ENCODE measurements around the gene PCGF6. TPM values are rescaled to one million over a fixed set of nuclear protein-coding genes. Genes with fewer than 3 reads are reported as not detected.

The PCGF6 gene
- total and polyA plus RNA-seq, 10 donors: 6.0 to 11.3 (median 8.6) TPM

DNA sequence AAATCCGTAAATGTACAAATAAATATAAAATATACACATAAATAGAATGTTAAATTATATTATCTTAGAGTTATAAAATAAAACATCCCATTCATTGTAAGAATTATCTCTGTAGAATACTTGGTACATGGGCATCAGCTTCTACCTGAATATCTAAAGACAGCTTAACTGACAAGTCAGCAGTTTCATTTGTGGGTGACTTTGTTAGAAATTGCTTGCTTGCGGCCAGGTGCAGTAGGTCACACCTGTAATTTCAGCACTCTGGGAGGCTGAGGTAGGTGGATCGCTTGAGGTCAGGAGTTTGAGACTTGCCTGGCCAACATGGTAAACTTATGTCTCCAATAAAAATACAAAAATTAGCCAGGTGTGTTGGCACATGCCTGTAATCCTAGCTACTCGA is 14.6 kb downstream of the PCGF6 start:
- H3K27ac ChIP-seq: no peak overlapping the region
- H3K9me3 ChIP-seq: no peaks in the 10 kb centered on the region
- WGBS, 5 donors: 93 to 99% (median 95%) methylated on average over 4 of the region's 4 CpGs
- no peaks in the 10 kb centered on the region for H3K27me3 ChIP-seq (replicated peaks in 1 of 7)
- peaks cover 0 to 4% (median 0%) of the 10 kb centered on the region in 6 donors for H3K4me1 ChIP-seq
- no peak overlapping the region for H3K4me3 ChIP-seq
- H3K36me3 ChIP-seq: peaks cover 0 to 84% (median 39%) of the 10 kb centered on the region in 6 donors
- DNase-seq: no peak
- TF ChIP-seq POLR2AphosphoS5 (IDR thresholded peaks at IDR 0.05): no peak
- TF ChIP-seq, protein P1, sequence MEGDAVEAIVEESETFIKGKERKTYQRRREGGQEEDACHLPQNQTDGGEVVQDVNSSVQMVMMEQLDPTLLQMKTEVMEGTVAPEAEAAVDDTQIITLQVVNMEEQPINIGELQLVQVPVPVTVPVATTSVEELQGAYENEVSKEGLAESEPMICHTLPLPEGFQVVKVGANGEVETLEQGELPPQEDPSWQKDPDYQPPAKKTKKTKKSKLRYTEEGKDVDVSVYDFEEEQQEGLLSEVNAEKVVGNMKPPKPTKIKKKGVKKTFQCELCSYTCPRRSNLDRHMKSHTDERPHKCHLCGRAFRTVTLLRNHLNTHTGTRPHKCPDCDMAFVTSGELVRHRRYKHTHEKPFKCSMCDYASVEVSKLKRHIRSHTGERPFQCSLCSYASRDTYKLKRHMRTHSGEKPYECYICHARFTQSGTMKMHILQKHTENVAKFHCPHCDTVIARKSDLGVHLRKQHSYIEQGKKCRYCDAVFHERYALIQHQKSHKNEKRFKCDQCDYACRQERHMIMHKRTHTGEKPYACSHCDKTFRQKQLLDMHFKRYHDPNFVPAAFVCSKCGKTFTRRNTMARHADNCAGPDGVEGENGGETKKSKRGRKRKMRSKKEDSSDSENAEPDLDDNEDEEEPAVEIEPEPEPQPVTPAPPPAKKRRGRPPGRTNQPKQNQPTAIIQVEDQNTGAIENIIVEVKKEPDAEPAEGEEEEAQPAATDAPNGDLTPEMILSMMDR (IDR thresholded peaks at IDR 0.05 in 8 of 11, conservative IDR thresholded peaks at IDR 0.05 in 3 of 11): no peak
- TF ChIP-seq POLR2A (IDR thresholded peaks at IDR 0.05): no peak
- intact Hi-C loops (cut with DNase I; ENCODE audit: low total_unique reads): no loop called here

DNA sequence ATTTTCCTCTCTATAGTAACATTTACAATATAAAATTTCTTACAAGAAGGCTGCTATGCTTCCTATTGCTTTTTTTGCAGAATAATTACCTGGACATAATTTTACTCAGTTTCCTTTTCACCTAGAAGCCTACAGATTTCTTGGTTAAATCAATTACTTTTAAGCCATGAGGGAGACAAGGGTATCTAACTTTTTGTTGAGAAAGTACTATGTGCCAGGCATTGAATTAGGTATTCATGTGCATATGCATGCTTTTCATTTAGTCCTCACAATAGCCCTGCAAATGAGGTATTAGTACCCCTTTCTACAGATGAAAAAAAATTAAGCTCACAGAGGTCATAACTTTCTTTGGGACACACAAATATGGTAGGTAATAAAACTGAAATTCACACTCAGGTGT is 16.4 kb downstream of the PCGF6 start:
- H3K27me3 ChIP-seq (replicated peaks in 1 of 7): no peaks in the 10 kb centered on the region
- H3K9me3 ChIP-seq: no peaks in the 10 kb centered on the region
- no peak overlapping the region for H3K4me3 ChIP-seq
- peaks cover 0 to 4% (median 0%) of the 10 kb centered on the region in 6 donors for H3K4me1 ChIP-seq
- TF ChIP-seq POLR2AphosphoS5 (IDR thresholded peaks at IDR 0.05): no peak
- TF ChIP-seq, protein P1 (IDR thresholded peaks at IDR 0.05 in 8 of 11, conservative IDR thresholded peaks at IDR 0.05 in 3 of 11): no peak
- peaks cover 0 to 88% (median 46%) of the 10 kb centered on the region in 6 donors for H3K36me3 ChIP-seq
- no peak overlapping the region for H3K27ac ChIP-seq
- no peak for DNase-seq
- intact Hi-C loops (cut with DNase I; ENCODE audit: low total_unique reads): no loop called here

DNA sequence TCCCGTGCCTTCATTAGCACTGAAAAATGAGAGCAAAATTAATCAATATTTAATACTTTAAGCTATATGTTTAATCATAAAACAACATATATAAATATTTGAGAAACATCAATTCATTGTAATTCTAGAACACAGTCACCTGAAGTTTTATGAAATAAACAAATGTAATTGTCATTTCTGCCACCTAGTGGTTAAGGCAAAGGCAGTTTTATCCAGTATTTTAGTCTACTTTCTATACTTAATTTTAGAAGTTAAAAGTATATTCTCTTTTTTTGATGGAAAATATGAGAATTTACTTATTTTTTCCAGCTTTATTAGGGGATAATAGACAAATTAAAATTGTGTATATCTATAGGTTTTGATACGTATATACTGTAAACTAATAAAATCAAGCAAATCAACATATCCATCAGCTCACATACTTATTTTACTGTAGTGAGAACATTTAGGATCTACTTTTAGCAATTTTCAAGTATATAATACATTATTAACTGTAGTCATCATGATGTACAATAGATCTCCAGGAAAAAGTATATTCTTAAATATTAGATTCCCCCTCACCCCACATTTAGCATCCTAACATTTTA is 16.9 kb downstream of the PCGF6 start:
- Histone ChIP-seq H3K4me1 (peaks cover 0 to 4% (median 0%) of the 10 kb centered on the region in 6 donors), H3K4me3 (no peak overlapping the region), H3K9me3 (no peaks in the 10 kb centered on the region), H3K27ac (no peak overlapping the region), H3K27me3 (replicated peaks in 1 of 7) (no peaks in the 10 kb centered on the region), H3K36me3 (peaks cover 0 to 88% (median 43%) of the 10 kb centered on the region in 6 donors)
- no peak for DNase-seq
- intact Hi-C loops (cut with DNase I; ENCODE audit: low total_unique reads): no loop called here
- no peak for TF ChIP-seq POLR2A (IDR thresholded peaks at IDR 0.05)
- TF ChIP-seq, protein P1 (IDR thresholded peaks at IDR 0.05 in 8 of 11, conservative IDR thresholded peaks at IDR 0.05 in 3 of 11): peak in 9 of 11 experiments; percentile 10 to 63 (median 47)
- 93 to 96% (median 95%) methylated on average over 2 of the region's 2 CpGs for WGBS, 5 donors

DNA sequence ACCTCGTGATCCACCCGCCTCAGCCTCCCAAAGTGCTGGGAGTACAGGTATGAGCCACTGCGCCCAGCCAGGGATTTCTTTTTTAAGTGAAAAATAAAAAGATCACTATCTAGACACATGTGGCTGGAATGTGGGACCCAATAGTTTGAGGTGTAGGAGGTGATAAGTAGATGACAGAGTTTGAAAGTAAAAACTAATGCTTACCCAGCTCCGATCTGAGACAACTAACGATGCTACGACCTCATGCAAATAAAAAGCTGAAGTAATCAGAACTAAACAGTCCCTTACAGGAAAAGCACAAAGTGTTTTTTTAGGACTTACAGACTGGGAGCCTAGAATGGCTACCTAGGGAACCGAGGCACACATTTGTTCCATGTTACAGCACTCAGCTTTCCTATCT is 23.0 kb downstream of the PCGF6 start:
- WGBS, 5 donors: 76 to 93% (median 83%) methylated on average over 7 of the region's 7 CpGs
- no peaks in the 10 kb centered on the region for H3K27me3 ChIP-seq (replicated peaks in 1 of 7)
- H3K27ac ChIP-seq: no peak overlapping the region
- intact Hi-C loops (cut with DNase I; ENCODE audit: low total_unique reads): no loop called here
- peaks cover 0 to 99% (median 59%) of the 10 kb centered on the region in 6 donors for H3K36me3 ChIP-seq
- no peaks in the 10 kb centered on the region for H3K9me3 ChIP-seq
- no peak for TF ChIP-seq POLR2AphosphoS5 (IDR thresholded peaks at IDR 0.05)
- no peak for TF ChIP-seq POLR2A (IDR thresholded peaks at IDR 0.05)
- TF ChIP-seq, protein P1 (IDR thresholded peaks at IDR 0.05 in 8 of 11, conservative IDR thresholded peaks at IDR 0.05 in 3 of 11): no peak
- no peaks in the 10 kb centered on the region for H3K4me1 ChIP-seq
- DNase-seq: no peak
- H3K4me3 ChIP-seq: no peak overlapping the region
